K562 (cell line): Measurements from ENCODE around the gene MBD6. TPM values are rescaled to one million over a fixed set of nuclear protein-coding genes. Genes with fewer than 3 reads are reported as not detected.

Experiments used
- ARHGAP35 ChIP-seq: fragments of 450-650 bp; IDR thresholded peaks from 2 replicates; pipeline ENCODE4 v1.6.1; 2018; ENCODE audit not compliant: partially characterized antibody
- BCLAF1 ChIP-seq, 2 experiments: fragments of 450-650 bp in 1 of 2; IDR thresholded peaks; 2 replicates each; pipeline ENCODE4 v1.6.1; 2011 to 2017; ENCODE audit warnings: low read depth in 2 of 2, antibody characterized with exemption in 1 of 2, borderline replicate concordance in 1 of 2, low read length in 1 of 2, mild to moderate bottlenecking in 1 of 2, mixed read lengths in 1 of 2; ENCODE audit not compliant: control insufficient read depth in 1 of 2
- FOSL1 ChIP-seq: fragments of 200-800 bp; sonication (Bioruptor generic); conservative IDR thresholded peaks from 2 replicates; pipeline ENCODE4 v1.6.1; 2016; ENCODE audit warnings: missing genetic modification characterization, missing compliant biosample characterization
- HIVEP1 ChIP-seq: fragments of 250-450 bp; sonication (Bioruptor Pico); IDR thresholded peaks from 2 replicates; pipeline ENCODE4 v1.4.0; 2020; ENCODE audit warnings: mild to moderate bottlenecking
- LEF1 ChIP-seq: fragments of 450-650 bp; IDR thresholded peaks from 2 replicates; pipeline ENCODE4 v1.6.1; 2016; ENCODE audit warnings: mild to moderate bottlenecking
- MCM3 ChIP-seq: fragments of 450-650 bp; IDR thresholded peaks from 2 replicates; pipeline ENCODE4 v1.6.1; 2016
- NFATC3 ChIP-seq: fragments of 450-650 bp; IDR thresholded peaks from 2 replicates; pipeline ENCODE4 v1.6.1; 2017; ENCODE audit warnings: mild to moderate bottlenecking
- POLR2H ChIP-seq: IDR thresholded peaks from 2 replicates; pipeline ENCODE4 v1.6.1; 2016; ENCODE audit warnings: missing genetic modification characterization, low read depth, mild to moderate bottlenecking, control low read depth, missing compliant biosample characterization, moderate library complexity
- RNF219 ChIP-seq: fragments of 250-450 bp; sonication (Bioruptor Pico); IDR thresholded peaks from 2 replicates; pipeline ENCODE4 v1.5.0; 2022; ENCODE audit warnings: mild to moderate bottlenecking
- SPI1 ChIP-seq: IDR thresholded peaks from 2 replicates; pipeline ENCODE4 v1.6.1; 2011; ENCODE audit warnings: low read depth, low read length, control low read depth, borderline replicate concordance
- TBL1XR1 ChIP-seq, 2 experiments: IDR thresholded peaks; 2 replicates each; pipeline ENCODE4 v1.6.1; 2012; ENCODE audit warnings: improper control_type of control experiment in 2 of 2, low read length in 2 of 2, mild to moderate bottlenecking in 1 of 2
- TEAD4 ChIP-seq, 2 experiments: sonication (generic) in 1 of 2; formaldehyde crosslinking in 1 of 2; IDR thresholded peaks; 2 replicates each; pipeline versions ENCODE4 v1.6.1 to v1.8.0; 2012 to 2022; ENCODE audit warnings: borderline replicate concordance in 1 of 2, inconsistent platforms in 1 of 2, low read length in 1 of 2, mild to moderate bottlenecking in 1 of 2, missing genetic modification reagents in 1 of 2
- THRB ChIP-seq: fragments of 450-650 bp; formaldehyde crosslinking; conservative IDR thresholded peaks from 2 replicates; pipeline ENCODE4 v1.4.0; 2022; ENCODE audit warnings: mild to moderate bottlenecking, missing genetic modification characterization
- TRIM24 ChIP-seq, 2 experiments: fragments of 450-650 bp; IDR thresholded peaks; 2 replicates each; pipeline ENCODE4 v1.6.1; 2016
- TRIM28 ChIP-seq: fragments of 450-650 bp; IDR thresholded peaks from 2 replicates; pipeline ENCODE4 v1.6.1; 2017
- U2AF2 ChIP-seq: fragments of 200-400 bp; formaldehyde crosslinking; optimal IDR thresholded peaks from 2 replicates; pipeline ENCODE3; 2017; ENCODE audit warnings: low read depth, mild to moderate bottlenecking, low read length
- ZKSCAN8 ChIP-seq: fragments of 200-800 bp; sonication (Bioruptor generic); IDR thresholded peaks from 2 replicates; pipeline ENCODE4 v1.6.1; 2016; ENCODE audit warnings: missing genetic modification characterization, missing compliant biosample characterization
- ZNF274 ChIP-seq: IDR thresholded peaks from 2 replicates; pipeline ENCODE4 v1.6.1; 2011; ENCODE audit warnings: low read depth, mild to moderate bottlenecking, low read length, moderate library complexity, borderline replicate concordance
- ZNF551 ChIP-seq: fragments of 250-450 bp; sonication (Bioruptor Pico); IDR thresholded peaks from 2 replicates; pipeline ENCODE4 v1.5.0; 2021; ENCODE audit warnings: mild to moderate bottlenecking, moderate library complexity
- ZNF696 ChIP-seq: fragments of 250-450 bp; sonication (Bioruptor Pico); conservative IDR thresholded peaks from 2 replicates; pipeline ENCODE4 v1.4.0; 2020; ENCODE audit warnings: mild to moderate bottlenecking, moderate library complexity
- polyA plus RNA-seq, 8 experiments: library from polyadenylated mRNA; depleted of rRNA in 4 of 8; stranded (reverse) in 5 of 8; unstranded in 3 of 8; fragments of >200 nt; fragmentation: Nextera tagmentation in 2 of 8; fragmentation: Illumina TruSeq in 1 of 8; extraction: Ambion mirVana in 2 of 8; extraction: Trizol in 1 of 8; gene quantifications; 2 replicates each; pipeline versions ENCODE4 v1.2.1 to v1.2.3, GENCODE V29; 2011 to 2014; ENCODE audit warnings: inconsistent platforms in 1 of 8, missing spikeins in 1 of 8
- total RNA-seq, 7 experiments: library from RNA; depleted of rRNA in 6 of 7; stranded (reverse); fragments of >200 nt in 6 of 7; fragmentation: Illumina TruSeq in 2 of 7; extraction: Trizol in 2 of 7; gene quantifications; 2 replicates each; pipeline versions ENCODE4 v1.2.1 to v1.2.3, GENCODE V29; 2011 to 2021; ENCODE audit warnings: low replicate concordance in 1 of 7

The MBD6 gene
- total and polyA plus RNA-seq, 9 of the 15 experiments (the other 6 are each of a cell fraction or from before 2014, with no cell fraction given): 2.0 to 54.8 (median 3.8) TPM

GRCh38 chr12:57515934-57516541 is 6.6 kb upstream of the MBD6 start (continued):
- TF ChIP-seq RNF219 (CRISPR knock-in tag): peak; percentile 77; the same call in 1 of the 2 replicates
- TF ChIP-seq TEAD4 (IDR thresholded peaks at IDR 0.05; ENCODE audit: low read length): peak; percentile 33
- no peak for TF ChIP-seq TEAD4 (CRISPR knock-in tag; IDR thresholded peaks at IDR 0.05; ENCODE audit: borderline replicate concordance)
- peak in 1 of 2 experiments; percentile 33; a peak in 1 of 4 replicates for TF ChIP-seq BCLAF1 (IDR thresholded peaks at IDR 0.05; ENCODE audit: borderline replicate concordance in 1 of 2, control insufficient read depth in 1 of 2, low read depth in 2 of 2, low read length in 1 of 2)
- TF ChIP-seq ZNF274: no peak
- no peak for TF ChIP-seq FOSL1 (tag)
- TF ChIP-seq TRIM28: no peak
- TF ChIP-seq LEF1: 0 out of 2 replicates have a peak, but pooled peaks have one; percentile 16
- 0 out of 4 replicates have a peak, but pooled peaks of 1 of the 2 experiments have one; percentile 28 for TF ChIP-seq TRIM24 (IDR thresholded peaks at IDR 0.05)
- TF ChIP-seq HIVEP1 (CRISPR knock-in tag): no peak; the same call in 1 of the 2 replicates
- TF ChIP-seq ARHGAP35: peak; percentile 63
- 0 out of 2 replicates have a peak, but pooled peaks have one; percentile 19 for TF ChIP-seq ZKSCAN8 (CRISPR knock-in tag)
- peak; percentile 90 for TF ChIP-seq NFATC3
- peak; percentile 60 for TF ChIP-seq POLR2H (tag)
- peak; percentile 80; the same call in 1 of the 2 replicates for TF ChIP-seq SPI1
- TF ChIP-seq U2AF2: no peak
- peak; percentile 96 for TF ChIP-seq THRB (CRISPR knock-in tag)
- no peak for TF ChIP-seq ZNF551 (CRISPR knock-in tag)
- no peak for TF ChIP-seq MCM3
- TF ChIP-seq TBL1XR1 (IDR thresholded peaks at IDR 0.05; ENCODE audit: low read length in 2 of 2): peak in 1 of 2 experiments; percentile 38; a peak in 1 of 4 replicates
- no peak for TF ChIP-seq ZNF696 (CRISPR knock-in tag)
